HG03175 (cell line): ENCODE results near the gene LZTR1.
A peak's percentile ranks its signal among the peaks of the same experiment; 100 is the strongest.
"Not testable (repeated sequence)": the region's sequence is repeated elsewhere in the genome, so short reads cannot be mapped to it uniquely, and the experiment has no call there.

ENCODE experiments used
- ATAC-seq: cut with Tn5 transposase; IDR thresholded peaks from one replicate; pipeline ENCODE4 v1.9.1; 2021; ENCODE audit warnings: mild to moderate bottlenecking, moderate library complexity; ENCODE audit not compliant: unreplicated experiment

The LZTR1 gene

GRCh38 chr22:21030032-21030431 is 47.9 kb downstream of the LZTR1 start:
- ATAC-seq: no peak

DNA sequence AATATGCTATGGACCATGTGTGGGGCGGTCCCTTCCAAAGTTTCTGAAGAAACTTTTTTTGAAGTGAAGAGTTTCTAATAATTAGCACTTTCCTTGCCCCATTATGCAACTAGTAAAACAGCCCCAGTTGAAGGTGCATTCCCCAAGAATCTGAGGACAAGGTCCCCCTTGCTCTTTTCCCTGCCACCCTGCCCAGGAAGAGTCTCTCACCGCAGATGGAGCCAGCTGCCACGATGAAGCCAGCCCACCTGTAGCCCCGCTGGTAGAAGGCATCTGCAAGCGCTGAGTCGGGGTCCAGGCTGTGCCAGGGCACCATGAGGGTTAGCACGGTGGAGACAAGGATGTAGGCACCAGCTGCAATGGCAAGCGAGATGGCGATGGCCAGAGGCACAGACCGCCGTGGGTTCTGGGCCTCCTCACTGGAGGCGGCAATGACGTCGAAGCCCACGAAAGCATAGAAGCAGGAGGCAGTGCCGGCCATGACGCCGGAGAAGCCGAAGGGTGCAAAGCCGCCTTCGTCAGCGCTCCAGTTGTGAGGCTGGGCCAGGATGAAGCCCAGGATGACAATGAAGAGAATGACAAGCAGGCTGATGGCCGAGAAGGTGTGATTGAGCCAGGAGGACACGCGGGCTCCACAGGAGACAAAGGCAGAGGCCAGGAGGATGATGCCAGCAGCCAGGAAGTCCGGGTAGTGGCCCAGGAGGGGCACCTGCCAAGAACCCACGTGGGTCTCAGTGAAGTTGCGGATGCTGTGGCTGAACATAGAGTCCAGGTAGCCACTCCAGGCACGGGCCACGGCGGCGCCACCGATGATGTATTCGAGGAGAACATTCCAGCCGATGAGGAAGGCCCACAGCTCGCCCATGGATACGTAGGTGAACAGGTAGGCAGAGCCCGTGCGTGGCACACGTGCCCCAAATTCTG is 48.8 kb downstream of the LZTR1 start:
- no peak for ATAC-seq

GRCh38 chr22:21031545-21032036 is 49.5 kb downstream of the LZTR1 start:
- no peak for ATAC-seq

GRCh38 chr22:21032037-21032867 is 50.2 kb downstream of the LZTR1 start, which contains the start of gene SLC7A4:
Gene SLC7A4 (minus strand): TSS chr22:21032561. CDS start chr22:21031812, 749 bp downstream.
- ATAC-seq: no peak

- no peak for ATAC-seq
These were observed 51.0 kb downstream of the LZTR1 start for GRCh38 chr22:21032868-21033688.

GRCh38 chr22:21033895-21034294 is 51.8 kb downstream of the LZTR1 start:
- no peak for ATAC-seq

GRCh38 chr22:21034989-21035388 is 52.9 kb downstream of the LZTR1 start:
- no peak for ATAC-seq

DNA sequence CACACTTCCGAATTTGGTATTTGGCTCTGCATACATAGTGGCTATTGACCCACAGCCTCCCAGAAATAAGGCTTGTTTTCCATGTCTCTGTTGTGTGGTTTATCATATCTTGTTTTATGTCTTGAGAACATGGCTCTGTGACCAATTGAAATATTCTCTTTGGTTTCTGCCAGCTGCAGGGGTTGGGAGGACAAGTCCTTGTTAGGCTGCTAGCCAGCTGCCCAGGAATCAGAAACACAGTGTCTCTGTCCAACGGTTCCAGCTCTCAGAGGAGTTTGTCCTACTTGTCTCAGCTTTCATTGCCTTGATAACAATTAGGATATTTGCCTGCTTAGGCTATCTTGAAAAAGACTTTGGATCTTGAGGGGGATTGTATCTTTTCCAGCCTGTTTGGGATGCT is 56.3 kb downstream of the LZTR1 start:
- ATAC-seq: no peak

DNA sequence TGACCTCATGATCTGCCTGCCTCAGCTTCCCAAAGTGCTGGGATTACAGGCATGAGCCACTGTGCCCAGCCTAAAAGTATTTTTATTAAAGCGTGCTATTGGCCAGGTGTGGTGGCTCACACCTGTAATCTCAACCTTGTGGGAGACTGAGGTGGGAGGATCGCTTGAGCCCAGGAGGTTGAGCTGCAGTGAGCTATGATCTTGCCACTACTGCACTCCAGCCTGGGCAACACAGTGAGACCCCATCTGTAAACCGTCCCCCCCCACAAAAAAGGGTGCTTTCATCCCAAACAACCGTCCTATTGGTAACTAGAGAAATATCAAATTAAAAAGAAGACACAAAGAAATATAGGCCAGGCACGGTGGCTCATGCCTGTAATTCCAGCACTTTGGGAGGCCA is 57.1 kb downstream of the LZTR1 start:
- not testable (repeated sequence) for ATAC-seq

GRCh38 chr22:21041937-21042336 is 59.8 kb downstream of the LZTR1 start:
- ATAC-seq: no peak

DNA sequence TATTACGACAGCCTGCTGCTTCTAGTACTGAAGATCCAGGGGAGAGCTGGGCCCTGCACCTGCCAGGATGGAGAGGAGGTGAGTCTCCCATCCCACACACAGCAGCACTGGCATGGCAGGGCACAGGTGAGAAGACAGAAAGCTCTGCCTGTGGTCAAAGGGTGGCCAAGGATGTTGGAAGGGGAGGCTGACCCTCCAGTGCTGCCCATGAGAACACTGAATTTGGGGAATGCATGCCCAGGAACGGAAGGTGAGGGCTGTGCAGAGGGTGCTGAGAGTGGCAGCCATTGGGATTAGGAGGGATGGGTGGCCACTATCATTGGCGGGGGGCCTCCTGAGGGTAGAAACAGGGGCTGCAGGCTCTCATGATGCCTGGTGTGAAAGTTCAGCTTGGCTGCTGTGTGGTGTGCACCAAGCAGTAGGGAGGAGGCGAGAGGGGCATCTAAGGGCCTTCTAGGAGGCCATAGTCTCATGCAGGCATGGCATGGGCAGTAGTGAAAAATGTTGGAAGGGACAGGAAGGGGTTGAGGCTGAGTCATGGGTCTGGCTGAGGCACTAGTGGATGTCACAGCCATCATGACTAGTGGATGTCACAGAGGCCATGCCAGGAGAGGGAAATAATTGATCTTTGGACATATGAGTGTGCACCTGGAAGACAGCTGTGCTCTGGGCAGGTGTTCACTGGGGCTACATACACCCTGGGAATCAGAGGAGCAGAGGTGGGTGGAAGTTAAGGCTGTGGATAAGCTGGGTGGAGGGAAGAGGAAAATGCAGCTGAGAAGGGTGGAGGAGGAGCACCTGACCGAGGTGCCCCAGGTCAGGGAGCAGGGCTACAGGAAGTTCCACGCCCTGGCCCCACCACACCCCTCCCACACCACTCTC is 61.1 kb downstream of the LZTR1 start:
- no peak for ATAC-seq

- no peak for ATAC-seq
These were observed 61.9 kb downstream of the LZTR1 start for GRCh38 chr22:21043860-21044535.

- peak; percentile 28 for ATAC-seq
These were observed 63.0 kb downstream of the LZTR1 start for GRCh38 chr22:21044931-21045584.

- ATAC-seq: peak; percentile 90
These were observed 63.6 kb downstream of the LZTR1 start, which contains the start of gene LRRC74B for GRCh38 chr22:21045585-21046294. Gene LRRC74B (plus strand): TSS chr22:21045946. CDS start chr22:21045987, 41 bp downstream.

- no peak for ATAC-seq
These were observed 65.1 kb downstream of the LZTR1 start for GRCh38 chr22:21047035-21047661.

- no peak for ATAC-seq
These were observed 65.6 kb downstream of the LZTR1 start for GRCh38 chr22:21047730-21048129.

DNA sequence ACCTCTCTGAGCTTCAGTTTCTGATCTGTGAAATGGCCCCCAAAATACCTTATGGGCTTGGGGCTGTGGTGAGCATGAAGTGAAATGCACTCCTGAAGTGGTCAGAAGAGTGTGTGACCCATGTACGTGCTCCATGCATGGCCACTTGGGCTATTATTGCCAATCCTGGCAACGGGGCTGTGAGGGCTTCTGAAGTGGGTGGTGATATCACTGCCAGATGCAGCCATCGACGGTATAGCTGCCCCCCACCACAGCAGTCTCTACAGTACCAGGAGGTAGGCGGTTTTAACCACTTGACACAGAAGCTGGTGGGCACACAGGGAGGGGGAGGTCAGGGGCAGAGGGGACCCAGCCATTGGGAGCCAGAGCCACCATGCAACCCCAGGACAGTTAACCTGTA is 66.4 kb downstream of the LZTR1 start:
- ATAC-seq: not testable (repeated sequence)
